Stimulated activated CD8-positive, alpha-beta memory T cell treated with anti-CD3 and anti-CD28 coated beads, Interleukin-12 subunit alpha, Interleukin-12 subunit beta, amount 100 ng/mL, for 1 hour (primary cell): ENCODE results near the gene BCAS3.

Source experiments
- DNase-seq: peaks from one replicate; pipeline ENCODE4 v3.0.0-alpha.2; 2020; ENCODE audit warnings: low read depth

Gene BCAS3

DNA sequence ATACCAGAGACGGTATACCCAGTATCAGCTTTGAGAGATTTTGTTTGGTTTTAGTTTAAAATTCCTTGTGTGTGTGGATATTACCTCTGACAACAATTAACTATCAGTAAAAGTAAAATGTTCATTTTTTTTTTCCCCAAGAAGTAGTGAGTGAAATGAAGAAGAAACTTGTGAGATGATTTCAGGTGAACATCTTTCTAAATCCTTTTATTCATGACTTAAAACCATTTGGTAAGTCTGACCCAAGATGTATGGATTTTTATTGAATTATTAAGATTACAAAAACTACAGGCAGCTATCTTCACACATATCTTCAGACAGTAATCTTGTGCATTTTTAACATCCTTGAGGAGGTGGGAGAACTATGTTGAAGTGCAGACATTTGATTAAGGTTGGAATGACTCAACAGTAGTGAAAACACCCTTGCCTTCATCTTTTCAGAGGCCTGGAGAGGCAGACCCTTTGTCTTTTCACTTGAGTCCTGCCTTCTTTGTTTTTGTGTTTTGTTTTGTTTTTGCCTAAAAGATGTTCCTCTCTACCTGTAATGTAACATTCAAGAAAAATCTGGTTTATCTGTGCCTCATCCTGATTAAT, 481.7 kb downstream of the BCAS3 start:
- DNase-seq: no peak

DNA sequence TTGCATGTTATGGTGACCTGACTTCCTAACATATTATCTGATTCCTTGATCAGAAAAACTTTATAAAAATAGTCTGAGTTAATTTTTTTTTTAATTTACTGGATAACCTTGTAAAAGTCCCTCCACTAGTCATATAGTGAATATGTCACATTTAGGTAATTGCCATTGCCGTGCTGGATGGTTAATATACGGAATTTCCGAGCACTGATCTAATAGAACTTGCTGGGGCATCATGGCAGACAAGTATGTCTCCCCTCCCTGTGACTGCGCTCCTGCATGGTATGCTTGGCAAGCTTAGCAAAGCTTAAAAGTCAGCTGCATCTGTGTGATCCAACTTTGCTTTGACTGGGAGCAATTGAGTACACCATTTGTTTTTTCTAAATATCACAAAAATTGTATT, 482.6 kb downstream of the BCAS3 start:
- DNase-seq: no peak

DNA sequence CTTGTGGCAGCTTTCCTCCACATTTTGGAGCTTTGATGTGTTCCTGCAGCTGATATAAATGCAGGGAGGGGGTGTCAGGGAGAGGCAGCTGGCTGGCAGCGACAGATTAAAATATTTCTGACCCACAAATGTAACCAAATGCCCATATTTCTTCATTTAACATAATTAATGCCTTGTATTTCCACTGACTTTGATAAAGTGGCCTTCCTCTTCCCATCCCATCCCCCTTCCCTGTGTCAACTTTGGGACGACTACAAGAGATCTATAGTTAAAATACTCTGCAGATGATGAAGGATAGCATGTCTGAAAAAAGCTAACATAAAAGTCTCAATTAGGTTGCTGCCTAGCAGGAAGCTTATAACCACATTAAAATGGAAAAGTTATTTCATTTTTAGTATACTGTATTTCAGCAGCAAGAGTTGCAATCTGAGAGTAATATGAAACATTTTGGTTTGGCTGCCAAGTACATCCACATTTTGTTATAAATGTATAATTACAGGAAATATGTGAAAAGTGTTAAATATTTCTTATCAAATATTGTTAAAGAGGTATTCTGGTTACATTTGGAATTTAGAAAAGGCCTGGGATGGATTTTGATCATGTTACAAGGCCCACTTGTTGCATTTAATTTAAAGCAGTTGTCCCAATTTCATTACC, 483.3 kb downstream of the BCAS3 start:
- DNase-seq: no peak

DNA sequence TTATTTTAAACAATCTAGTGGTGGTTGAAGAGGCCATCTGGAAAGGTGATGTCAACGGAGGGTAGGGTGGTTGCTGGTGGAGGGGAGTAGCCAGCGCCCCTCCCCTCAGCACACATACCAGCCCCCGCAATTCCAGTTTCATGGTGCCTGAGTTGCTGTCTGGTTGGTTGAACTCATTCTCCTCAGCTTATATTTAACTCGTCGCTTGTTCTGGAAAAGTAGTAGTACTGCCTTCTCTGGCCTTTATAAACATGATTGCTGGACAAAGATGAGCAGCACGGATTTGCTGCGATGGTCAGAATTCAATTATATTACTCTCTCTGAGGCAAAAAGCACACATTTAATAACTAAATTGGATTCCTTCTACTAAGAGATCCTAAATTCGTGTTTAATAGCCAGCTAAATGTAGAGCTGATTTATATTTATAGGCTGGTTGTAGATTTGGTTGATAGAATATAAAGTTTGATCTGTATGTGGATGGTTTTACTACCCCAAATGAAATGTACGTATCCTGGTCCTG, 484.0 kb downstream of the BCAS3 start:
- DNase-seq: no peak

DNA sequence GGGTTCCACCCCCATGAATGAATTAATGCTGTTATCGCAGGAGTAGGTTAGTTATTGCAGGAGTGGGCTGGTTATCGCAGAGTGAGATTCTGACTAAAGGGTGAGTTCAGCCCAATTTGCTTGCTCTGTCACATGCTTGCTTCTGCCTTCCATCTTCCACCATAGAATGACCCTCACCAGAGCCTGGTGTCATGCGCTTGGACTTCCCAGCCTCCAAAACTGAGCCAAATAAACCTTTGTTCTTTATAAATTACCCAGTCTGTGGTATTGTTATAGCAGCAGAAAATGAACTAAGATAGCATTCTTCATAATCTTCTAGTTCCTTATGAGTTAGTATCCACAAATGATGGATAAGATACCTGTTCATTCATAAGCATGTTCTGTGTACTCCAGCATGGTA, 486.9 kb downstream of the BCAS3 start:
- DNase-seq: no peak

DNA sequence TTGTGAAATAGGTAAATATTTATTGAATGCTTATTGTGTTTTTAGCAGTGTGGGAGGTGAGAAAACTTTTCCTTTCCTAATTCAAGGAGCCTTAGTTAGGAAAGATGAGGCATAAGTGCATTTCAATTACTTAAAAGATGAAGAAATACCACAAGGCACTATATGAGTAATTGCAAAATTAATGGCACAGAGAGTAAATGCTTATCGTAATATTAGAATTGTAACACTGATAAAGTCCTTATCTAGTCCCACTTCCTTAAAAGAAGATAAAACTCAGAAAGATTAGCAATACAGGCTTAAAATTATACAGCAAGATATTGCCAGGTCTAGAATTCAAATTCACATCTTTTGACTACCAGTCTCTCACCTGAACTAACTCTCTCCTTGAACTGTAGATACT, 489.4 kb downstream of the BCAS3 start:
- no peak for DNase-seq

DNA sequence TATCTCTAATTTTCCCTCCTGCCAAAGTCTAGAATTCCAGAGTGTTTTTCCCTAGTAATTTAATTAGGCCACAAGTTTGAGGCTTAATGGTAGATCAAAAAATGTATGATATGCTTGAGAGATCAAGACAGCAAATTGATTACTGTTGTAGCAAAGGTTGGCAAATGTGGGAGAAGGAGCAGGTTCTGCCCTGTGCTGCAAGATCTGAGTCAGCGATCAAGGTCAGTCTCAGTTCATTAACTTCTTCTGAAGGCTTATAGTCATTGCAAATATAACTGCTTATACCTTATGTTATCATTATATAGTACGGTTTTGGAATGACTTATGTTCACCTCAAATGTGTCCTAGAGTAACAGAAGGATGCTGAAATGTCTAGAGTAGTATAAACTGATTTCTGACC, 490.9 kb downstream of the BCAS3 start:
- no peak for DNase-seq

DNA sequence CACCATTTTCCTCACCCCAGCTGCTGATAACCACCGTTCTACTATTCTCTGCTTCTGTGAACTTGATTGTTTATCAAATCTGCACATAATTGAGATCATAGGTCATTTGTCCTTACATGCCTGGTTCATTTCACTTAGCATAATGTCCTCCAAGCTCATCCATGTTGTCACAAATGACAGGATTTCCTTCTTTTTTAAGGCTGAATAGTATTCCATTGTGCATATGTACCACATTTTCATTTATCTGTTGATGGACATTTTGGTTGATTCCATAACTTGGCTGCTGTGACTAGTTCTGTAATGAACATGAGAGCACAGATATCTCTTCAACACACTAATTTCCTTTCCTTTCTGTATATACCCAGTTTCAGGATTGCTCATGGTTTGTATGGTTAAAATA, 496.7 kb downstream of the BCAS3 start:
- no peak for DNase-seq

DNA sequence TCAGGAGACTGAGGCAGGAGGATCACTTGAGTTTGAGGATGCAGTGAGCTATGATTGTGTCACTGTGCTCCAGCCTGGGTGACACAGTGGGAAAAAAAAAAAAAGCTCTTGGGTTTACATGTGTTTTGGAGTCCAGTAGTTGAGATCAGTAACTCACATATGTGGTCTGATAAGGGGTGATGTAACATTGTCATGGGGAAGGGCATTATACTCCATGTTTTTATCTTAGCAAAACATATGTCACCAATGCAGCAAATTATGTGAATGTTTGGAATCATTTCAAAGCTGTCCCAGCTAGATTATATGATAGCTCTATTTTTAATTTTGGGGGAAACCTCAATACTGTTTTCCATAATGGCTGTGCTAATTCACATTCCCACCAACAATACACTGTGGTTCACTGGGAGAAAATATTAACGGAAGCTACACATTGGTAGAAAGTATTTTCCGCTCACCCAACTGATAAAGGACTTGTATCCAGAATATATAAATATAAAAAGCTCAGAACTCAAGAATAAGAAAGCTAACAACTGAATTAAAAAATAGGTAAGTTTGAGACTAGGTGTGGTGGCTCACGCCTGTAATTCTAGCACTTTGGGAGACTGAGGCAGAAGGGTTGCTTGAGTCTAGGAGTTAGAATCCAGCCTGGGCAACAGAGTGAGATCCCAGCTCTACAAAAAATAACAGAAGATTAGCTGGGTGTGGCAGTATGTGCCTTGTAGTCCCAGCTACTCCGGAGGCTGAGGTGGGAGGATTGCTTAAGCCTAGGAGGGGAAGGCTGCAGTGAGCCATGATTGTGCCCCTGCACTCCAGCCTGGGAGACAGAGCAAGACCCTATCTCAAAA, 497.9 kb downstream of the BCAS3 start:
- DNase-seq: no peak

DNA sequence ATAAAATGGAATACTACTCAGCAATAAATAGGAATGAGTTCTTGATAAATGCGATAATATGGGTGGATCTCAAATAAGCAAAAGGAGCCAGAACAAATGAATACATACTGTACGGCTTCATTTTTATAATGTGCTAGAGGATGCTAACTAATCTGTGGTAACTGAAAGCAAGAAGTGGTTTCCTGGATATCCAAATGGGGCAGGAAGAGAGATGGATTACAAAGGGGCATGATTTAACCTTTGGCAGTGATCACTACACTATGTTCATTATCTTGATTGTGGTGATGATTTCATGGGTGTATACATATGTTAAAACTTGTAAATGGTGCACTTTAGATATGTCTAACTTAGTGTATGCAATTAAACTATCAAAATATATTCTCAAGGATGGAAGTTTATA, 499.7 kb downstream of the BCAS3 start:
- no peak for DNase-seq

DNA sequence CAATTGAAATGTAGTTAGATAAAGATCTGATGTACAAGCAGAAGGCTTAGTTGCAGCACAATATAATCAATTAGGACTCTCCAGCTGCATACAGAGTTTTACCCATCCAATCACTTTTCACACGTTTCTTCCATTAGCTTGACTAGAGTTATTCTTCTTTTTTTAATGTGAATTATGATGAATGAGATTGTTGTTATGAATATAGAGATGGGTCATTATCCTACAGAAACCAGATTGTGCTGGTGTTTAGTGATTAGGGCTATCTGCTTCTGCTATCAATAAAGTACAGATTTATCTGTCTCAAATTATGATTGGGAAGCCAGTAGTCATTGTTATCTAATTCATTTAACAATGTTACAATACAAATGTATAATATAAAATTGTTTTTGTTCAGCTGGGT, 500.6 kb downstream of the BCAS3 start:
- no peak for DNase-seq

DNA sequence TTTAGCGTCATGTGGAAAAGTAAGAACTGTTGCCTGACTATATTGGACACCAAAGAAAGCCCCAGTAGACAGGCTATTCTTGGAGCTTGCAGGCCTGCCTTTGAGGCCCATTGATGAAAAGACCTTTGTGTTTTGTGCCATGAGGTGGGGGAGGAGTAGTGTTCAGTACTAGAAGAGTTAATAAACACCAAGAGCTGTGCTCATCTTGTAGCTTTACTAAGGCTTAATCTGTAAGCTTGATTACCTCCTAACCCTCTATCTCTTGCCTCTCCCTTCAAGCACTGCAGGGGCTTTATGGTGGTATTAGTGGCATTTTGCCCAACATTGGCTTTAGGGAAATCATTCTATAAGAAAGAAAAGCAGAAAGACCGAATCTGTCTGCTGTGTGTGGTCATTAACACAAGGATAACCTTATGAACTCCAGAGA, 501.7 kb downstream of the BCAS3 start:
- no peak for DNase-seq

DNA sequence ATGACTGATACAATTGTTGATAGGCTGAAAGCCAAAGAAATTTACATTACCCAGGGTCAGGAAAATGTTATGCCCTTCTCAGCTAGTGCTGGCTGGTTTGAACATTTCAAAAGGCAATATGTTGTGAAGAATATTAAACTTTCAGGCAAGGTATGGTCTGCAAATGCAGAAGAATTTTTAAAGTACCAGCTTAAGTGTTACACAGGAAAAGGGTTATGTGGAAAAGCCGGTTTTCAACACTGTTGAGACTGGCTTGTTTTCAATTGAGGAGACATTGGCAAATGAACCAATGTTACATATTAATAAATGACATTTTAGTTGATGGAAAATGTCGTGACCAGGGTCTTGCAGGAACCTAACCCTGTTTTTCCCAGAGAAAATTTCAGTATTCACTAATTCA, 506.1 kb downstream of the BCAS3 start:
- no peak for DNase-seq

DNA sequence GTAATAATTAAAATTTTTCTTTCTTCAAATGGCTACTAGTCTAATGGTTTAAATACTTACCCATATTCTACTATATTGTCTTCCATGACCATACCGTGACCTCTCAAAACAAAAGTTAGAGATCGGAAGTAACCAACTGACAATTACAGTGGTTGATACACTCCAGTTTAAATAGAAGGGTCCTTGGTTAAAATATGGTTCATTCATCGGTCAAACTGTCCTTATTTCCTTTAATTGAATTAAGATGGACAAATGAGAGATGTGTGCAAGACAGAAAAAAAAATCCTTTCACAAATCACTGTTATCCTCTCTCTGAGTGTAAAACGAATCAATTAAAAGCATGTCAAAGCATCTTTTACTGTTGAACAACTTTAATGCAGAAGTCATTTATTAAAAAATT, 507.7 kb downstream of the BCAS3 start:
- no peak for DNase-seq

DNA sequence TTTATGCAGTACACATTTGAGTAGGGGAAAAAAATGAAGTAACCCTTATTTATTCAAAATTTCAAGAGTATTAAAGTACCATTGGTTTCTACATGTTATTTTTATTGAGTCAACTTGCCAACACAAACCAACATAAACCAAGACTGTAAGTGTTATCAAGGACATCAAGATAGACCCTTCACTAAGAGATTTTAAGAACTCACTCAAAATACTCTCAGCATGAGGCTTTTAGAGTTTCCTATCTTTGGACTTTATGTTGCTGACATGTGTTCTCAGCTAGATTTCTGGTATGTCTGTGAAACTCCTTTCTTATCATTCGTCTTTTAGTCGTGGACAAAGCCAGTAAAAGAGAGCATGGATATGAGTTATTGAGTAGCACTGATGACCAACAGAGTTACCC, 509.4 kb downstream of the BCAS3 start:
- DNase-seq: no peak

DNA sequence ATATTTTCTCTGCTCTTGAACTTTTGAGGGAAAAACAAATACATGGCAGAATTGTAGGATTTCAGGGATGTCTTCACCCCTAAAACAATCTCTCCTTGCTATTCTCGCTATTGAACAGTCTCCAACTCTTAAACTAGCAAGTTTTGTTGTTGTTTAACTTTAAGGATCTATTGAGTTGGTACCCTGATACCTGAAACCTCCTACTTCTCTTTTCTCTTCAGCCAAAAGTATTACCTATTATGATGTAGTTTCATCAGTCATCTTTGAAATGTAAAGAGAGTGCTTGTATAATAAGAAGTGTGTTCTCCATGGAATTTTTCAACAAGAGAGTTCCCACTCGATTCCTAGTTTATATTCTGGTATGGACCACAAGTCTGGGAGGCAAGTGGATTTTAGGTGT, 510.4 kb downstream of the BCAS3 start:
- DNase-seq: no peak

DNA sequence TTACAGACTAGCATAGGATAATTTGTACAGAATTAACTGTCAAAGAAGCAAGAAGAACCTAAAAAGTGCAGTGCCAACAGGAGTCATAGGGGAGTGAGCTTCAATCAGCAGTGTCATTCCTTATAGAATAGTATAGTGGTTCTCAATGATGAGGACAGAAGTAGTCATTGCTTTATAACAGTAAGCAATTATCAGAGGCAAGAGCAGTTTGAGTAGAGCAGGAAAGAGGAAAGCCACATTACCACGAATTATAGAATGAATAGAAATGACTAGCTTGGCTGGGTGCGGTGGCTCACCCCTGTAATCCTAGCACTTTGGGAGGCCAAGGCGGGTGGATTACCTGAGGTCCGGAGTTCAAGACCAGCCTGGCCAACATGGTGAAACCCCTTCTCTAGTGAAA, 512.3 kb downstream of the BCAS3 start:
- no peak for DNase-seq

DNA sequence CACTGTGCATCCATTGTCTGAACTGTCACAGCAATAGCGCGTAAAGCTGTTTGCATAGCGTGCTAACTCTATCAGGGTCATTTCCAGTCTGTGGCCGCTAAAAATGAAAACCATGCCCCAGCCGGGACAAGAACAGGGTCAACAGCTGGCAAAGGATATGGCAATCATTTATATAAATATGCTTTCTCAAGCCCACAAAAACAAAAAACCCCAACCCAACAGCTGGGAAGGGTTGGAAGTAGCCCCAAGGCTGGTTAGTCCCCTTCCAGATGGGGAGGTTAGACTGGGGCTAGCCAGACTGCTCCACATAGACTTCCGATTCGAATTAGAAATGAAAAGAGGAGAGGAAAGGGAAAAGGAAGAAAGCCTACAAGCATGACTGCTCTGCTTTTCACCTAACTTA, 518.7 kb downstream of the BCAS3 start:
- no peak for DNase-seq

DNA sequence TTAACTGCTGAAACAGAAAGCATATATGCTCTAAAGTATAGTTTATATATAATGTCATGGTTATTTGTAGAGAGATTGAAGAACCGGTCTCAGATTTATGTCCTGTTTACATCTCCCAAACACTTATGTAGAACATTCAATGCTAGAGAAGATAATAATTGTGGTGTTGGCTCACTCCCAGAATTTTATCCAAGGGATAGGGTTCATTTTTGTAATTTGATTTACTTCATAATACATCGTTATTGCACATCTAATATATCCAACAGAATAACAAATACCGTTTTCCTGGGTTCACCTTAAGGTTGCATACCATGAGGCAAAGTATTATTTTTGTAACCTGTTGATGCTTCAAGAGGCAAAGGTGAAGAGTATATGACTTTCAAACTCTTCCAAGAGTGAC, 519.1 kb downstream of the BCAS3 start:
- no peak for DNase-seq

DNA sequence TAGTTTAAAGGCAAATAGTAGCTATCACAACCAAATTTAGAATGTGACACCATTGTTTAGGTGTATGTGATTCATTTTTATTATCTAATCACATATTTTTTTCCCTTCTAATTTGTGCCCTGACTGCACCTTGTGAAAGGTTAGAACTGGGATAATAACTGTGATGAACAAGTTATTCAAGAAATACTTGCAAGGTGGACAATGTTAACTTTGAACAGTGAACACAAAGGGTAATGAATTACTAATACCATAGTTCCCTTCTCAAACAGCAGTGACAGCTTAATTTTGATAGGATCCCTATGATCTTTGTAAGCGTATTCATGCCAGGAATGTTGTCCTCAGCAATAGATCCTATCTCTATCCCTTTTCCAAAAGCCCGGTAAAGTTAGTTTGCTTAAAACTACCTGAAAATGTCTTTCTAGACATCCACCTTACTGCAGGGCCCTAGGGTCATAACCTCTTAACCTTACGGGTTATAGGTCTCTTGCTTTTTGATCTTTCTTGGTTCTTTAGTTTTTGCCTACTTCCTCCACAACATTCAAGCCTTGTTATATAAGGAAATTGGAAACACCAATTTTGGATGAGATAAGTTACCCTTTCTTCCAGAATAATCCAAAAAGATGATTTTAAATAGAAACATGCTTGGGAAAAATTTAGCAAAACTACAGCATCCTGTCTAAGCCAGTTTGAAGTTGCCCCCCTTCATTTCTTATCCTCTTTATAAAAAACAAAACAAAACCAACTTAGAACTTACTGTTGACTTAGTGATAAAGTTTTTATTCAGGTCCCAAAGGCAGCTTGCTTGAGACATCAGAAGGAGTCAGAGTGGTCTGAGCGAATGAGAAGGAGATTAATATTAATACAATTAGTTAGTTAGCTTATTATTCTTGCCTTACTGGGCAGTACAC, 522.0 kb downstream of the BCAS3 start:
- DNase-seq: no peak

DNA sequence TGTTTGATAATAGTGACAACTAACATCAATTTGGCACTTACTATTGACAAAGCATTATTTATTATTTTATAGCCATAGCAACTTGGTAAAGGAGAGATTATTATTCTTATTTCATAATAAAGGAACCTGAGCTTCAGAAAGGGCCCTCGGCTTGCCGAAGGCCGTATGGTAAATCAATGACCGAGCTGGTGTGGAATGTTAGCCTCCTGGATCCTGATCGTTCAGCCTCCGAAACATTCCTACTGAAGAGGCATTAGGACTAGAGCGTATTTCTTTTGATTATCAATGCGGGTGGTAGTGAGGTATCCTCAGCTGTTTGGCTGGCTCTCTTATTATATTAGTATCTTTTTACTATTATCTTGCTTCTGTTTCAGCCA, 522.7 kb downstream of the BCAS3 start:
- no peak for DNase-seq

DNA sequence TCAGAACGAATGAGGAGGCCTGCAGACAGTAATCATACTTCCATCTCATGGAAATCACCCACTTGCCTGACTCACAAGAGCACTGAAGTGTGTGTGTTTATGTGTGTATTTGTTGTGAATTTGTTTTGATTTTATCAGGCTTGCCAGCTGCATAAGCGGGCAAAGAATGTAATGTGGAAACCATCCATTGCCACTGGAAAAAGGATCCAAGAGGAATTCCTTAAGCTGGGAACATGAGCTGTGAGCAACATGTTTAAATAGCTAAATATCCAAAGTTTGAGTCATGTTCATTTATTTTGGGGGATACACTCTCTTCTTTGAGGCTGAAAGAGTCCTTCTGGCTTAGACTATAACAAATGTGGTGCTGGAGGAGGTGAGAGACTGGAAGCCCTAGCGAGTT, 523.6 kb downstream of the BCAS3 start:
- DNase-seq: no peak
